ENCODE measurements around the gene TMEM222.

TMEM222 gene

GRCh38 chr1:27359822-27360158, 37.8 kb downstream of the TMEM222 start:
- no peak for DNase-seq (ENCODE audit: low spot score)

- DNase-seq (ENCODE audit: low spot score) = peak; percentile 10
These were observed 38.4 kb downstream of the TMEM222 start for GRCh38 chr1:27360159-27361043.

GRCh38 chr1:27361044-27361402, 39.1 kb downstream of the TMEM222 start:
- no peak for DNase-seq (ENCODE audit: low spot score)

- DNase-seq (ENCODE audit: low spot score) = no peak
These were observed 39.6 kb downstream of the TMEM222 start for GRCh38 chr1:27361553-27361952.

- DNase-seq (ENCODE audit: low spot score) = no peak
These were observed 42.1 kb downstream of the TMEM222 start for GRCh38 chr1:27363766-27364695.

GRCh38 chr1:27364696-27365371, 42.9 kb downstream of the TMEM222 start:
- no peak for DNase-seq (ENCODE audit: low spot score)

GRCh38 chr1:27365372-27366112, 43.6 kb downstream of the TMEM222 start:
- DNase-seq (ENCODE audit: low spot score) = peak; percentile 81

- peak; percentile 75 for DNase-seq (ENCODE audit: low spot score)
These were observed 44.1 kb downstream of the TMEM222 start for GRCh38 chr1:27366113-27366410.

- peak; percentile 37 for DNase-seq (ENCODE audit: low spot score)
These were observed 44.6 kb downstream of the TMEM222 start, which contains the start of gene MAP3K6 for GRCh38 chr1:27366411-27367159. MAP3K6 (minus strand) TSS chr1:27366961; CDS start chr1:27366597, 364 bp downstream.

GRCh38 chr1:27367160-27367650, 45.2 kb downstream of the TMEM222 start:
- DNase-seq (ENCODE audit: low spot score) = no peak

- no peak for DNase-seq (ENCODE audit: low spot score)
These were observed 47.1 kb downstream of the TMEM222 start for GRCh38 chr1:27368869-27369582.

- no peak for DNase-seq (ENCODE audit: low spot score)
These were observed 50.3 kb downstream of the TMEM222 start for GRCh38 chr1:27372022-27372807.

- no peak for DNase-seq (ENCODE audit: low spot score)
These were observed 51.1 kb downstream of the TMEM222 start for GRCh38 chr1:27372808-27373690.

- no peak for DNase-seq (ENCODE audit: low spot score)
These were observed 52.6 kb downstream of the TMEM222 start, which contains the start of gene FCN3 for GRCh38 chr1:27374362-27375086. FCN3 (minus strand) TSS chr1:27374824; CDS start chr1:27374818, 6 bp downstream.

GRCh38 chr1:27377760-27378495, 56.0 kb downstream of the TMEM222 start:
- no peak for DNase-seq (ENCODE audit: low spot score)

- DNase-seq (ENCODE audit: low spot score) = no peak
These were observed 57.7 kb downstream of the TMEM222 start for GRCh38 chr1:27379564-27380122.

Measured in activated CD4-positive, alpha-beta T cell treated with anti-CD3 and anti-CD28 coated beads, Interleukin-2, Interleukin-4, amounts not matched to agents 100 ng/mL and 50 ng/mL, durations not matched to agents 16 hours and 8 hours (primary cell).